Dendritic cell treated with granulocyte-macrophage colony-stimulating factor and Interleukin-4, amounts not matched to agents 40 ng/mL and 50 ng/mL, for 4 days (primary cell): ENCODE measurements around the gene TUSC7.

Experiments
- H3K27ac Mint-ChIP-seq: one replicate; pipeline ENCODE4 v1.8.0; 2022; ENCODE audit warnings: mild to moderate bottlenecking, mixed read lengths
- H3K27me3 Mint-ChIP-seq: one replicate; pipeline ENCODE4 v1.8.0; 2022; ENCODE audit warnings: mild to moderate bottlenecking, mixed read lengths
- H3K36me3 Mint-ChIP-seq: one replicate; pipeline ENCODE4 v1.8.0; 2022; ENCODE audit warnings: low read depth, mixed read lengths
- H3K4me1 Mint-ChIP-seq: one replicate; pipeline ENCODE4 v1.8.0; 2022; ENCODE audit warnings: low read depth, mixed read lengths
- H3K4me3 Mint-ChIP-seq: one replicate; pipeline ENCODE4 v1.8.0; 2022; ENCODE audit warnings: mild to moderate bottlenecking, moderate library complexity, mixed read lengths
- H3K9me3 Mint-ChIP-seq: one replicate; pipeline ENCODE4 v1.8.0; 2022; ENCODE audit warnings: mixed read lengths
- intact Hi-C: fragments of 100-400 bp; cut with micrococcal nuclease; formaldehyde crosslinking; loops from one replicate; pipeline ENCODE4 v1.15.0; 2022

The TUSC7 gene

DNA sequence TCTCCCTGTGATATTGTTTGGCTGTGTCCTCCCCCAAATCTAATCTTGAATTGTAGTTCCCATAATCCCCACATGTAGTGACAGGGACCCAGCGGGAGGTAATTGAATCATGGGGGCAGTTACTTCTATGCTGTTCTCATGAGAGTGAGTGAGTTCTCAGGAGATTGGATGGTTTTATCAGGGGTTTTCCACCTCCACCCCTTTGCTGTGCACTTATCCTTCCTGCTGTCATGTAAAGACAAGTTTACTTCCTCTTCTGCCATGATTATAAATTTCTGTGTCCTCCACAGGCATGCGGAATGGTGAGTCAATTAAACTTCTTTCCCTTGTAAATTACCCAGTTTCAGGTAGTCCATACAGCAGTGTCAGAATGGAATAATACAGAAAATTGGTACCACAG is 24.7 kb downstream of the TUSC7 start:
- H3K4me3 Mint-ChIP-seq, result no peak overlapping the region
- intact Hi-C loops, result no loop called here
- H3K4me1 Mint-ChIP-seq, result no peaks in the 10 kb centered on the region
- H3K36me3 Mint-ChIP-seq, result no peaks in the 10 kb centered on the region
- no peaks in the 10 kb centered on the region for H3K27me3 Mint-ChIP-seq
- H3K9me3 Mint-ChIP-seq, result peaks cover 15% of the 10 kb centered on the region
- H3K27ac Mint-ChIP-seq, result no peak overlapping the region

GRCh38 chr3:116739678-116740077 is 30.1 kb downstream of the TUSC7 start:
- intact Hi-C loops, result no loop called here
- Mint-ChIP-seq H3K4me3 (no peak overlapping the region), H3K27ac (no peak overlapping the region), H3K36me3 (no peaks in the 10 kb centered on the region), H3K9me3 (peaks cover 15% of the 10 kb centered on the region), H3K27me3 (no peaks in the 10 kb centered on the region), H3K4me1 (no peaks in the 10 kb centered on the region)

DNA sequence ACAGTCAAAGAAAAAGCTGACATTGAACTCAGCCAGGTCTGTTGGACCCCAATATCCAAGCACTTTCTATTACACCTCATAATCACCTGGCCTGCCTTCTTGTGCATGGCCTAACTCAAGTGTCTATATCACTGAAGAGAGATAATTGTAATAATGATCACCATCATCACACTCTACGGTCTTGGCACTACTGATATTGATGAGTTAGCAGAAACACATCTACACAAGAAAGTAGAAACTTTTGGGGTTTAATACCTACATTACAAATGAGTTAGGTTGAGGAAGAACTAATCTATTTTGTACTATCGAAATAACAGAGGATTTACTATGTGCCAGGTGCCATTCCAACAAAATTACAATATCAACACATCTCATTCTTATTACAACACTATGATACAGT is 30.7 kb downstream of the TUSC7 start:
- no peak overlapping the region for H3K4me3 Mint-ChIP-seq
- intact Hi-C loops, result no loop called here
- H3K4me1 Mint-ChIP-seq, result no peaks in the 10 kb centered on the region
- no peaks in the 10 kb centered on the region for H3K27me3 Mint-ChIP-seq
- no peaks in the 10 kb centered on the region for H3K36me3 Mint-ChIP-seq
- H3K27ac Mint-ChIP-seq, result no peak overlapping the region
- peaks cover 13% of the 10 kb centered on the region for H3K9me3 Mint-ChIP-seq

DNA sequence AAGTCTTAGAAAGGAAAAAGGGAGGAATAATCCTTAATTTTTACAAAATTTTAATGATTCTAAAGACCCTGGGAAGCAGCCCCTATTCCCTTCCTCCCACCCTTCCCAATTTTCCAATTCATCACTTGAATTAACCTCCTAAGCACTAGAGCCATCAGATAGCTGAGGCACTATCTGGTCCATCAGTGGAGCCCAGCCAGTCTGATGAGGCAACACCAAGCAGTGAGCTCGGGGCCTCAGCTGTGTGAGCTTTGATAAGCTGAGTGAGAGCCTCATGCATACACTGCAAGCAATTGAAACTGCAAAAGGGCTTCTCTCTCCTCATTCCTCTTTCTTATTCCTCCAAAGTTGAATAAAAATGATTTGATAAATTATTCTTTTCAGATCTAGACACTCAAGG is 31.9 kb downstream of the TUSC7 start:
- Mint-ChIP-seq H3K27ac (no peak overlapping the region), H3K9me3 (peaks cover 2% of the 10 kb centered on the region), H3K36me3 (no peaks in the 10 kb centered on the region), H3K4me1 (no peaks in the 10 kb centered on the region), H3K4me3 (no peak overlapping the region), H3K27me3 (no peaks in the 10 kb centered on the region)
- intact Hi-C loops, result no loop called here

- intact Hi-C loops, result no loop called here
- H3K27ac Mint-ChIP-seq, result no peak overlapping the region
- no peaks in the 10 kb centered on the region for H3K27me3 Mint-ChIP-seq
- no peak overlapping the region for H3K4me3 Mint-ChIP-seq
- no peaks in the 10 kb centered on the region for H3K36me3 Mint-ChIP-seq
- H3K4me1 Mint-ChIP-seq, result no peaks in the 10 kb centered on the region
- H3K9me3 Mint-ChIP-seq, result no peaks in the 10 kb centered on the region
Observed at GRCh38 chr3:116743062-116743461, 33.5 kb downstream of the TUSC7 start.

DNA sequence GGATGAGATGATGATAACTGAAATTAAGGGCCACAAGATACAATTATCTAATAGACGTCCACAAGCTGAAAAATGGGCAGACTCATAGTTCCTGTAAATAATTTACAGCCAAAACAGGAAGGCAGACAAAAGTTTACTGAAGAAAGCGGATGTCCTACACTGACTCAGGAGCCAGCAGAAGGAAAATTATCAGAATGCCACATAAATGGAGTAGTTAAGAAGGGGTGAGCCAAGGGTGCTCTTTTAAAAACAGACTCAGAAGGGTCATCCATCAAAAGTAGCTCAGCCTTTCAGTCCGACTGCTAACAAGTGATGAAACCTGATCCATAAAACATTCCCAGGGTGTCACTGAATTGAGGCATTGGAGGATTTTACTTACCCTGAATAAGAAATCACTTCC is 39.8 kb downstream of the TUSC7 start:
- no peaks in the 10 kb centered on the region for H3K36me3 Mint-ChIP-seq
- no peak overlapping the region for H3K27ac Mint-ChIP-seq
- no peaks in the 10 kb centered on the region for H3K4me1 Mint-ChIP-seq
- intact Hi-C loops, result no loop called here
- H3K9me3 Mint-ChIP-seq, result no peaks in the 10 kb centered on the region
- no peaks in the 10 kb centered on the region for H3K27me3 Mint-ChIP-seq
- H3K4me3 Mint-ChIP-seq, result no peak overlapping the region

- Mint-ChIP-seq H3K4me3 (no peak overlapping the region), H3K9me3 (no peaks in the 10 kb centered on the region), H3K27ac (no peak overlapping the region), H3K27me3 (peaks cover 1% of the 10 kb centered on the region), H3K4me1 (no peaks in the 10 kb centered on the region), H3K36me3 (no peaks in the 10 kb centered on the region)
- intact Hi-C loops, result loop anchor here (2.0 kb wide), 1 partner anchor 619 kb away; no protein-coding TSS in a partner anchor
Observed at GRCh38 chr3:116757315-116757714, 47.7 kb downstream of the TUSC7 start.

- Mint-ChIP-seq H3K9me3 (no peaks in the 10 kb centered on the region), H3K27ac (no peak overlapping the region), H3K27me3 (peaks cover 1% of the 10 kb centered on the region), H3K4me3 (no peak overlapping the region), H3K36me3 (no peaks in the 10 kb centered on the region), H3K4me1 (no peaks in the 10 kb centered on the region)
- intact Hi-C loops, result no loop called here
Observed at GRCh38 chr3:116759316-116759715, 49.7 kb downstream of the TUSC7 start.
